Stimulated activated naive CD4-positive, alpha-beta T cell (primary cell): Measurements from ENCODE around the gene OIP5.
"Not testable (repeated sequence)": the region's sequence is repeated elsewhere in the genome, so short reads cannot be mapped to it uniquely, and the experiment has no call there.

ENCODE experiments used
- DNase-seq, 6 experiments: peaks; one replicate each; lab custom pipeline; 2025; lab: John Stamatoyannopoulos, UW

Gene OIP5

DNA sequence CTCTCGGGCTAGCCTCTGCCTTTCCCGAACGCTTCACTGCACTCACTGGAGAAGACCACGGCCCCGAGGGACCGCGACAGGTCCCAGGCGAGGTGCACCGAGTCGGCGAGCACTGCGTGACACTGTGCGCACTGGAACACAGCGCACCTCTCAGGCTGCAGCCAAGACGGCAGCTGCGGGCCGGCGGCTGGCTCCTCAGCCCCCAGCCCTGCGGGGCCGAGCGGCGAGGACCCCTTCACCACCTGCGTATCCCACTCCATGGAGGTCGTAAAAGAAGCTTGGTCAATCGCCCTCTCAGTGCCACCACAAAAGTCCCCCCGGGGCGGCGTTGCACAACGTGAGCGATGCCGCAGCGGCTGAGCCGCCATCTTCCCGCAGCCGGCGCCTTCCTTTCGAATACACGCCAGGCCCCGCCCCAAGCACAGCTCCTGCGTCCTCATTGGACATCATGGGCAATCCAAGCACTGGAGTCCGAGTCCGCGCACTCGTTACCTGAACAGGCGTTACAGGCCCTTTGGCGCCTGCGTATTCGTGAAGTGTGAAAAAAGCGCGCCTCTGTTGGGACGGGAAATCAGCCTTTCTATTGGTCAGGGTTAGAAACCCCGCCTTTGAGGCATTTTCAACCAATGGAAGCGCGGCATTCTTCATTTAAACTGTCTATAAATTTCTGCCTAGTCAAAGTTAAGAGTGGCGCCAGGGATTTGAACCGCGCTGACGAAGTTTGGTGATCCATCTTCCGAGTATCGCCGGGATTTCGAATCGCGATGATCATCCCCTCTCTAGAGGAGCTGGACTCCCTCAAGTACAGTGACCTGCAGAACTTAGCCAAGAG, at the start of gene OIP5, which contains the start of gene NUSAP1:
TSS of gene OIP5 (minus strand) at position 398 of the 832 bp plus-strand sequence. CDS start at position 368, 30 bp downstream.
TSS of gene NUSAP1 (plus strand) at position 688 of the 832 bp plus-strand sequence. CDS start at position 765, 77 bp downstream.
- peak; percentile 91 to 98 (median 98) for DNase-seq

DNA sequence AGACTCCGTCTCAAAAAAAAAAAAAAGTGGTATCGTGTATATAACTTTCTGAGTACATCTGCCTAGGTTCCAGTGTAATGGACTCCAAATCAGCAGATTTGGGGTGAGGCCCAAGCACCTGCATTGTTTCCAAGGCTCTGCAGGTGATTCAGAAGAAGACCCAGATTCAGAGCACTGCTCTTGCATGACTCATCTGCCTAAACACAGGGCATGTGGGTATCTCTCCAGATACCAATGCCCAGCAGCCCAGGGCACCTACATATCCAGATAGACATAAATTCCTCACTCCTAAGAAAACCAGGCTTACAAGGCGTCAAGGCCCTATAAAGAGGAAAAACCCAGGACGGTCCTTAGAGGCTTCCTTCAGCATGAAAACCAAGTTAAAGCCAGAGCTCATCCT, 45.6 kb upstream of the OIP5 start:
- no peak for DNase-seq

DNA sequence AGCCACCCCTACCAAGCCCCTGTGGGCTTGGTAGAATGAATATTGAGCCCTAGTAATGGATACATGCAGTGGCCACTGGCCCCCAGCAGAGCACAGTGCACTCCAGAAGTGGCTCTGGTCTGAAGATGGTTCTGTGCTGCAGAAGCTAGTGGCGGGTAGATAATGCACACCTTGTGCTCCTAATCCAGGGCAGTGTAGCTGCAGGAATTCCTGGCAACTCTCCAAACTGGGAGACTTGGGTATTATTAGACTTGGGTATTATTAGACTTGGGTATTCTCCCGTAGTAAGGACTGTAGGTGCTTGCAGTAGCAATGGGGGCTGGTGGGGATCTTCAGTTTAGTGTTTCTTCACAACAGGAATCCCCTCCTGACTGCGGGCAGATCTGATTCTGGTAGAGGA, 35.0 kb upstream of the OIP5 start:
- no peak for DNase-seq

DNA sequence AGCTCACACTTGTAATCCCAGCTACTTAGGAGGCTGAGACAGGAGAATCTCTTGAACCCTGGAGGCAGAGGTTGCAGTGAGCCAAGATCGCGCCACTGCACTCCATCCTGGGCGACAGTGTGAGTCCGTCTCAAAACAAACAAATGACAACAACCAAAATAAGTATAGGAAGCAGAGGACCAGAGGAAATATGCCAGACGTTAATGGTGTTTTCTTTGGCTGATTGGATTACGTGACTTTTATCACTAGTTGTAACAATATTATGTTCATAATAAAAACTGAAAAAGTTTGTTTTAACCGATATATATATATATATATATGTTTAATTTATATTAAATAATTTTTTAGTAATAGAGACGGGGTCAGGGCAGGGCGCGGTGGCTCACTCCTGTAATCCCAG, 22.0 kb upstream of the OIP5 start:
- no peak for DNase-seq

DNA sequence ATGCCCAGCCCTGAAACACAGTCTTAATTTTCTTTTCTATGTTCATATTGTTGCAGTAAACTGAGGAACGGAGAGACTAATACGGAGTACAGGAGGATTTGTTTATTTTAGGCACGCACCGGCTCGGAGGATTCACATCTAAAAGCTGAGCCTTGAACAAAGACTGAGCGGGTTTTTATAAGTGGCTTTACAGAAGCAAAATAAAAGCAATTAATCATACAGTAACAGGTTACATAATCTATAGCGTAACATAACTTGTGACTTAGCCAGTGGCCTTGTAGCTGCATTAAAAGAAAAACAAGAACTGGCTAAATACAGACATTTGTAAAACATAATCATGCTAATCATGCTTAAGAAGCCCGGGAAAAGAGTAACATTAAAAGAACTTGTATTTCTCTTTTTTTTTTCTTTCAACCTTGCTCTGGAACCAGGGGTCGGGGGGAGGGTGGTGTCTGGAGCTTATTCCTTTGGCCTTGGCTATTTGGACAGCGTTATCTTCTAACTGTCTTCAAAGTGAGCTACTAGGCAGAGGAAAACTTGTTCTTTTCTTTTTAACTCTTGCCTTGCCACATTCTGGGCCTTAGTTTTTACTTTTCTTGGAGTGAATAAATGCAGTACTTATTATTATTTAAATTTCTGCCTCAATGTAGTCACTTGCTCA, 17.8 kb upstream of the OIP5 start:
- no peak for DNase-seq

DNA sequence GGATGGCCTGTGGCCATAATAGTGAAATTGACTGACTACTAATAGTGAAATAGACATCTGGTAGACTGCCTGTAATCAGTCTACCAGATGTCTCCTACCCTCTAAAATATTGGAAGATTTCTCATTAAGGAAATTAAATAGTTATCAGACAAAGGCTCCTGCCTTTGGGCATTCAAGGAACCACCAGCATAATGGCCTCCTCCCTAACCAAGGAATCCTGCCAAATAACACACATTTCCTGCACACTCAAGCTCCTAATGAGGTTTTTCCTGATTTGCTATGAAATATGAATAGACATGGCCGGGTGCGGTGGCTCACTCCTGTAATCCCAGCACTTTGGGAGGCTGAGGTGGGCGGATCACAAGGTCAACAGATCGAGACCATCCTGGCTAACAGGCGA, 14.8 kb upstream of the OIP5 start:
- DNase-seq: no peak

DNA sequence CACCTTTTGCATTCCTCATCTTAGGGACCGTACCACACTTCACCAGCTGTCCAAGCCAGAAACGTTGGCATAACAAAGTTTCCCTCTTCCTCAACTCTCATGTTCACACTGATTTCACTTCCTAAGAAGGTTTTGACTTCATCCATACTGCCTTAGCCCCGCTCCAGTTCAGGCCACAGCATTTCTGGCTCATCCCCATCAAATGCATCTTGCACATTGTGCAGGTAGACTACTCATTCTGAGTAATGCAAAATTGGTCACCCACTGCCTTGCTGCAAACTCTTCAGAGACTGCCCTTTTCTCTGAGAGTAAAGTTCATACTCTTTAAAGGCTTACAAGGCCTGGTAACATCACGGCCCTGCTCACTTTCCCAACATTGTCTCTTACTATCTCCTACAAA, 9.1 kb upstream of the OIP5 start:
- no peak for DNase-seq

DNA sequence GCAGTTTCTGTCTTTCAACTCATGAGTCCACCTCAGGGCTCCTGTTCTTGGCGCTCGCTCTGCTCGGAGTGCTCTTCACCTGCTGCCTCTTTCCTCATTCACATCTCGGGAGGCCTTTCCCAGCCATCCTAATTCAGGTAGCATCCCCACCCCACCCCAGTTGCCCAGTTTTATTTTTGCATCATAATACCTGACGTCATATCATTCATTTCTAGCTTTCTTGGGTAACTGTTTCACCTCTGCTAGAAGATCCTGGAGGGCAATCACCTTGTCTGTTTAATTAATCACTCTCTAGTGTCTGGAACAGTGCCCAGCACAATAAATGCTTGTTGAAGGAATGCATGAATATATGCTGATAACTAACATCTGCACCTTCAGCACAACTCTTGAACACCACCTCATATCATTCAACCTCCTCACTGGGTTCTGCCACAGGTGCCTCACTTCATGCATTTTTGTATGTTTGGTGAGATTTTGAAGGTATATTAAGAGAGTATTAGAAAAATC, 7.9 kb upstream of the OIP5 start:
- DNase-seq: no peak

DNA sequence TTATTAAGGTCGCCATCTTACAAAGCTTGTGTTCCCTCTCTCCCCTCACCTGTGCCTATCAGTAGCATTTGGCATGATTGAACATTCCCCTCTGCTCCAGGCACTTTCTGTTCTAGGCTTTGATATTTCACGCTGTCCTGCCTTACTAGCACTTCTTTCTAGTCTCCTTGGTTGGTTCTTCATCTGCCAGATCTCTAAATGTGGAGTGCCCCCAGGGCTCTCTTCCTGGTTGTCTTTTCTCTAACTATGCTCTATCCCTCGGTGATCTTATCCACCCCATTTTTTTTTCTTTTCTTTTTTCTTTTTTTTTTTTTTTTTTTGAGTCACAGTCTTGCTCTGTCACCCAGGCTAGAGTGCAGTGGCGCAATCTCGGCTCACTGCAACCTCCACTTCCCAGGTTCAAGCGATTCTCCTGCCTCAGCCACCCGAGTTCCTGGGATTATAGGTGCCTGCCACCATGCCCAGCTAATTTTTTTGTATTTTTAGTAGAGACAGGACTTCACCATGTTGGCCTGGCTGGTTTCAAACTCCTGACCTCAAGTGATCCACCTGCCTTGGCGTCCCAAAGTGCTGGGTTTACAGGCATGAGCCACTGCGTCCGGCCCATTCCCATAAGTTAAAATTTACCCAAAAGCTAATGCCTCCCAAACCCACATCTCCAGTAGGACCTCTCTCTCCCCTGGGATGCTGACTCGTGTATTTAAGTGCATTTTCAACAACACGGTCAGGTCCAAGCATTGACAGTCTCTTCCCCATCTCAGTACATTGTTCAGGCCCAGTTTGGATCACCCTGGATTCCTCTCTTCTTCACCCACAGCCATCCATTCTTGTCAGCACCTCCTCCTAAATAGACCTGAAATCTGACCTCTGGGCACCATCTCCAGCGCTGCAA, 5.5 kb upstream of the OIP5 start:
- DNase-seq: no peak

DNA sequence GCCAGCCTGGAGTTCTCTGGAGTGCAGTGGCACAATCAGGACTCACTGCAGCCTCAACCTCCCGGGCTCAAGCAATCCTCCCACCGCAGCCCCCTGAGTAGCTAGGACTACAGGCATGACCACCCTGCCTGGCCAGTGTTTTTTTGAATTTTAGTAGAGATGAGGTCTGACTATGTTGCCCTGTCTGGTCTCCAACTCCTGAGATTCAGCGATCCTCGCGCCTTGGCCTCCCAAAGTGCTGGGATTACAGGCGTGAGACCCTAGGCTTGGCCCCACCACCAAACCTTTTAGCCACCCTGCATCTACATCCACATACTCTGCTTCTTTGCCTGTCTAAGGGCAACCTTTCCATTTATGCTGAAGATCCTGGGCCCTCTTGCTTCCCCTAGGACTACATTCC, 4.7 kb upstream of the OIP5 start:
- DNase-seq: no peak

DNA sequence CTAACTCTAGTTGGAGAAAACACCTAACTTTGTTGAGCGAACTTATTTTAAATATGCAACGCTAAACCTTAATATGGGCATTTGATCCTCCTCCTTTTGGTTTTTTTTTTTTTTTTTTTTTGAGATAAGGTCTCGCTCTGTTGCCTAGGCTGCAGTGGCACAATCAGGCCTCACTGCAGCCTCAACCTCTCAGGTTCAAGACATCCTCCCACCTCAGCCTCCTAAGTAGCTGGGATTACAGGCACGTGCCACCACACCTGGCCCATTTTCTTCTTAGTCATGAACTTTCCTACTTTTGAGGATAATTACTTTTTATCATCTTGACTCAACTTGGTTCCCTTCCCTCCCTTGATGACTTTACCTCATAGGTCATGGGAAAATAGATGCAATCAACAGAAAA, 4.2 kb upstream of the OIP5 start:
- DNase-seq: no peak

DNA sequence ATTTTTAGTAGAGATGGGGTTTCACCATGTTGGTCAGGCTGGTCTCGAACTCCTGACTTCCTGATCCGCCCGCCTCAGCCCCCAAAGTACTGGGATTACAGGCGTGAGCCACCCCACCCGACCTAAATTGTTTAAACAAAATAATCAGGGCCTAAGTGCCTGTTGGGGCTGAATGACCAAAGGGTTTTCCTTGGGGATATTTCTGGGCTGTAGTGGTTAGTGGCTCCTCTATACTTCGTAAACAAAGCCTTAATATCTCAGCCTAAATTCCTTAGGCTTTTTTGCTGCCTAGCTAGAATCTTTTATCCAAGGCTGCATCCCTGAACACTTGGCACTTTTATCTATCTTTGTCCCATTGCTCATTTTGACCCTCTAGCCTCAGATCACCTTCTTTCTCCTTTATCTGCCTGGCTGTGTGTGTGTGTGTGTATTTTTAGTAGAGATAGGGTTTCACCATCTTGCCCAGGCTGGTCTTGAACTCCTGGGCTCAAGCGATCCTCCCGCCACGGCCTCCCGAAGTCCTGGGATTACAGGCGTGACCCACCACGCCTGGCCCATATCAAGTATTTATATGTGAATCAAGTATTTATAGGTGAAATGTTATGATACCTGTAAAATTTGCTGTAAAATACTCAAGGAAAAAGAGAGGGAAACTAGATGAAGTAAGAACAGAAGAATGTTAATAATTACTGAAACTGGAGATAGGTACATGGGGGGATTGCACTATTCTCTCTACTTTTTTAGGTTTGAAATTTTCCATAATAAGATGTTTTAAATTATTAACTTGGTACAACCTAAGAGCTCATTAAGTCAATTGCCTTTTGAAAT, 2.1 kb upstream of the OIP5 start:
- no peak for DNase-seq

DNA sequence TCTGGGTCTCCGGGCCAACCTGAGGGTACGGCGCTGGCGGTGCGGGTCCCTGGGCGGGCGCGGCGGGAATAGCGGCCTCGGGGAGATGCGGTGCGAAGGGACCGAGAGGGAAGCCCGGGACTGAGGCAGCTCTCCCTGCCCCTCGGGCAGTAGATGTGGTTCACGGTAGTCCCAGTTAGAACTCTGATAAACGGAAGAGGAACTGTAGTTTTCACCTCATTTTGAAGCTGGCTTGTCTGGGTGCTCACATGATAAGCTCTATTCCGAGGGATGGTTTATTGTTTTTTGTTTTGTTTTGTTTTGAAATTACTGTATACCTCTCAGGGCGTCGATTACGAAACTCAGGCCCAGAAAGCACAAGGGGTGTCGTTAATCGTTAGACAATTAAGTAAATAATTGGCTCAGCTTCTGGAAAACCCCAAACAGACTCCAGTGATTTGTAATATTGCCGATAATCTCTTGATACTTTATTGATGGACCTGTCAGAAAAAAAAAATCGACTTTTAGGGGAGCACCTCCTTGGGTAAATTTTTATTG, 703 bp upstream of the OIP5 start:
- no peak for DNase-seq

DNA sequence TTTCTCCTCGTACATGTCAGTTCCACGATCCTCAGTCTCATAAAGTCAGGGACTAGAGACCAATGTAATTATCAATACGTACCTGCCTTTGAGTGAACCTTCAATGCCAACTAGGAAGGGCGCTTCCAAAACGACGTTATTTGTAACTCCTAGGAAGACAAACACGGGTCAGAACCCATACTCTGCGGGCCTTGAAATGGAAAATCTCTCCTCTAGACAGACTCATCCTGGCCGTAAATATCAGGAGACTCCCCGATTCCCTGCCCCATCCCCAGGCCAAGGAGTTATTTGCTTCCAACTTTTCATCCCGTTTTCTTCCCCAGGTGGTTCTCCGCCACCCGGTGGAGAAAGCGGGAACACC, 578 bp downstream of the OIP5 start:
- no peak for DNase-seq

DNA sequence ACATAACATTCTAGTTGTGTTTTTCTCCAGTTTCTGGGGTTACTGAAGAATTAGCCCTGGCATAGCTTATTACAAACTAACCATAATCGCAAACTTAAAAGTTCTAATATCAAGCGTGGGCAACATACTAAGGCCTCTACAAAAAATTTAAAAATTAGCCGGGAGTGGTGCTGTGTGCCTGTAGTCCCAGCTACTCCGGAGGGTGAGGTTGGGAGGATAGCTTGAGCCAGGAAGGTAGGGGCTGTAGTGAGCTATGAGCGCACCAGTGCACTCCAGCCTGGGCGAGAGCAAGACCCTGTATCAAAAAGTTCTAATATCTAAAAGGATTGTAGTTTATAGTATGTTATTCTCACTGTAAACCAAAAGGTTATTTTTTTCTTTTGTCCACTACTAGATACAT, 1.1 kb downstream of the OIP5 start:
- no peak for DNase-seq

DNA sequence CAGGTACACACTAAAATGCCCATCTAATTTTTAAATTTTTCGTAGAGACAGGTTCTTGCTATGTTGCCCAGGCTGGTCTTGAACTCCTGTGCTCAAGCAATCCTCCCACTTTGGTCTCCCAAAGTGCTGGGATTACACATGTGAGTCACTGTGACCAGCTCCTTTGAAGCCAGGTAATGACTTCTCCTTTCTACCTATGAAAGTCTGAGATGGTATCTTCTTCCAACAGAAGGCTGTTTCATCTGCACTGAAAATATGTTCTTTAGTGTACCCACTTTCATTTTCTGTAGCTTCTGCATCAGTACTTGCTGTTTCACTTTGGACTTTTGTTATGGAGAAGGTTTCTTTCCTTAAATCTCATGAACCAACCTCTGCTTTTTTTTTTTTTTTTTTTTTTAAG, 8.8 kb downstream of the OIP5 start:
- no peak for DNase-seq

DNA sequence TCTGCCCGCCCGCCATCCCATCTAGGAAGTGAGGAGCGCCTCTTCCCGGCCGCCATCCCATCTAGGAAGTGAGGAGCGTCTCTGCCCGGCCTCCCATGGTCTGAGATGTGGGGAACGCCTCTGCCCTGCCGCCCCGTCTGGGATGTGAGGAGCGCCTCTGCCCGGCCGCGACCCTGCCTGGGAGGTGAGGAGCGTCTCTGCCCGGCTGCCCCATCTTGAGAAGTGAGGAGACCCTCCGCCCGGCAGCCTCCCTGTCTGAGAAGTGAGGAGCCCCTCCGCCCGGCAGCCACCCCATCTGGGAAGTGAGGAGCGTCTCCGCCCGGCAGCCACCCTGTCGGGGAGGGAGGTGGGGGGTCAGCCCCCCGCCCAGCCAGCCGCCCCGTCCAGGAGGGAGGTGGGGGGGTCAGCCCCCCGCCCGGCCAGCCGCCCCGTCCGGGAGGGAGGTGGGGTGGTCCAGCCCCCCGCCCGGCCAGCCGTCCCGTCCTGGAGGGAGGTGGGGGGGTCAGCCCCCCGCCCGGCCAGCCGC, 11.5 kb downstream of the OIP5 start:
- DNase-seq: not testable (repeated sequence)

DNA sequence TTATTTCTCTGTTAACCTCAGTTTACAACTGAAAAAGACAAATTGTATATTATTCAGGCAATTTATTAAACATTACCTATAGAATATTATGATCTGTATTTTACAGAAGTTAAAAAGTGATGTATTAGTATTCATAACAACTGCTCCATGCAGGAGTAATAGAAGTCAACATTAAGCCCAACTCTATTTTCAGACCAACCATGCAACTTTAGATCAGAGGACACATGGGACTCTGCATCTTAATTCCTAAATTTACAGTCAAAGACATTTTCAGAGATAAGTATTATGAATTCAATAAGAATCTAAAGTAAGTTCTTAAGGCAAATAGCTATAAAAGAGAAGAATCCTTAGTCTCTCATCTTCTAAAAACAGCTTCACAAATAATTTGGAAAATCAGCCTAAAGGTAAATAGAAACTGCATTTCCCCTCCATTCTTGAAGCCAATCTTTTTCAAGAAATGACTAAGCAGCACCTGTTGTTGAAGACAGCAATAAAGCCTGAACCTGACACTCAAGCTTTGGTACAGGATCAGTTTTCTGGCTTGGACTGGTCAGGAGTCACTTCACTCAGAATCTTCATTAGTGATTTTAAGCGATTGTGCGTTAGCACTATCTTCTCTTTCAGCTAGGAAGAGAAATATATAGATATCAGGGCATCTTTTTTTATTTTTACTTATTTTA, 23.0 kb downstream of the OIP5 start:
- DNase-seq: no peak

DNA sequence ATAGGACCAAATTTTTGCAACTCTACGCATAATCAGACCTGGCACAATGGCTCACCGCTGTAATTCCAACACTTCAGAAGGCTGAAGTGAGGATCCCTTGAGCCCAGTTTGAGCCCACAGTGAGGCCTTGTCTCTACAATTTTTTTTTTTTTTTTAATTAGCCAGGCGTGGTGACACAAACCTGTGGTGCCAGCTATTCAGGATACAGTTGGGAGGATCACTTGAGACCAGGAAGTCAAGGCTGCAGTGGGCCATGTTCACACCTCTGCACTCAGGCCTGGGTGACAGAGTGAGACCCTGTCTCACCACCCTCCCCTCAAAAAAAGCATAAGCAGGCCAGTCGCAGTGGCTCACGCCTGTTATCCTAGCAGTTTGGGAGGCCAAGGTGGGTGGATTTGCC, 24.7 kb downstream of the OIP5 start:
- no peak for DNase-seq

DNA sequence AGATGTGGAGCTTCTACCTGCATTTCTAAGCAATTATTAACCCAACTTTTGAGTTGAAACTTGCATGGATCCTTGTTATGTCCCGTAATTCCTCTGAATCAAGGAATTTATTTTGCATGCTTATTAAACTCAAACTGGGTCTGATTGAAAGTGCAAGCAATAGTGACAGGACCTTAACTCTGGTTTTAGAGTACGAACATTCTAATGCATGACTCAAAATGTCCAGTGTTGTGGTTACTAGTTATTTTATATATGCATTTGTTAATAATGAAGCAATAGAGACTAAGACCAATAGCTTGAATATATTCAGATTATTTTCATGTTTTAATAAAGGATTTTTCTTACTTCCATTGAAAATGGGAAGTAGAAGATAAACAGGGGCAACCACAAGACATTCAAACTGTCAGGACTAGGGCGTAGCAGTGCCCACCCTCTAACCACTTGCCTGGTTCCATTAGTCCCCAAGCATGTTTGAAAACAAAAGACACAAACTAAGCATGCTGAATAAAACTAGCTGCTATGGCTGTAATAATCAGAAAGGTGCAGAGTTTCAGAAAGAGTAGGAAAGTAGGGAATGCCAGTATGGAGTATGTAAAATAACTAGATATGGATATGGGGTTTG, 28.1 kb downstream of the OIP5 start:
- no peak for DNase-seq
